Measurements from ENCODE around the gene MEG3.

DNA sequence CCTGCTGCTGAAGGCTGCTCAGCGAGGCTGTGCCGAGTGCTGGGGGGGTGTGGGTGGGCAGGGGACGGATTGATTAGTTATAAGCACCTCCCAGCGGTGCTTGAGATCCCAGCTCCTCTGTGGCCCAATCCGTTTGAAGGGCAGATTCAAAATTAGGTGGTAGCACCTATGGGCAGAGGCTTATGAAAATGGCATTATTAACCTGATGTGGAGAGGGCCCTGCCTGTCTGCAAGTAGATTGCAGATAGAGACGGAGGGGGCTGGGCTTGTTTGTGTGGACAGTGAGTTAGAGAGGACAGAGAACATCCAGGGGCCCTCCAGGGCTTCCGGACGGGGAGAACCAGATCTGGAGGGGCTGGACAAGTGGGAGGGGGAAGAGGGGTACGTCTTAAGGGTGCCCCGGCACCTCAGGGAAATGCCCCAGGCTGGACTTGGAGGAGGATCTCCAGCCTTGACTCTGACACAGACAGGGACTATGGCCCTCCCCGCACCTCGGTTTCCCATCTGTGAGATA lies 77.8 kb downstream of the MEG3 start, which contains the start of gene RTL1:
- TF ChIP-seq, protein P1, sequence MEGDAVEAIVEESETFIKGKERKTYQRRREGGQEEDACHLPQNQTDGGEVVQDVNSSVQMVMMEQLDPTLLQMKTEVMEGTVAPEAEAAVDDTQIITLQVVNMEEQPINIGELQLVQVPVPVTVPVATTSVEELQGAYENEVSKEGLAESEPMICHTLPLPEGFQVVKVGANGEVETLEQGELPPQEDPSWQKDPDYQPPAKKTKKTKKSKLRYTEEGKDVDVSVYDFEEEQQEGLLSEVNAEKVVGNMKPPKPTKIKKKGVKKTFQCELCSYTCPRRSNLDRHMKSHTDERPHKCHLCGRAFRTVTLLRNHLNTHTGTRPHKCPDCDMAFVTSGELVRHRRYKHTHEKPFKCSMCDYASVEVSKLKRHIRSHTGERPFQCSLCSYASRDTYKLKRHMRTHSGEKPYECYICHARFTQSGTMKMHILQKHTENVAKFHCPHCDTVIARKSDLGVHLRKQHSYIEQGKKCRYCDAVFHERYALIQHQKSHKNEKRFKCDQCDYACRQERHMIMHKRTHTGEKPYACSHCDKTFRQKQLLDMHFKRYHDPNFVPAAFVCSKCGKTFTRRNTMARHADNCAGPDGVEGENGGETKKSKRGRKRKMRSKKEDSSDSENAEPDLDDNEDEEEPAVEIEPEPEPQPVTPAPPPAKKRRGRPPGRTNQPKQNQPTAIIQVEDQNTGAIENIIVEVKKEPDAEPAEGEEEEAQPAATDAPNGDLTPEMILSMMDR (IDR thresholded peaks at IDR 0.05; ENCODE audit: insufficient read depth, low read length, poor library complexity, severe bottlenecking), result no peak
- no peak for TF ChIP-seq EZH2phosphoT487 (conservative IDR thresholded peaks at IDR 0.05; ENCODE audit: low read length)
